H1 (cell line): ENCODE measurements around the gene ZBTB7B. TPM values are rescaled to one million over a fixed set of nuclear protein-coding genes. Genes with fewer than 3 reads are reported as not detected.

ENCODE experiments used
- EGR1 ChIP-seq: IDR thresholded peaks from 2 replicates; pipeline ENCODE4 v1.6.1; 2011; ENCODE audit warnings: low read depth, low read length, borderline replicate concordance
- RBBP5 ChIP-seq: IDR thresholded peaks from 2 replicates; pipeline ENCODE4 v1.7.1; 2012; ENCODE audit warnings: low read depth, mild to moderate bottlenecking, inconsistent platforms, low read length, moderate library complexity, borderline replicate concordance
- SUZ12 ChIP-seq: fragments of 200-600 bp; sonication (generic); IDR thresholded peaks from 2 replicates; pipeline ENCODE4 v1.6.1; 2012; ENCODE audit warnings: mild to moderate bottlenecking, inconsistent platforms, low read length, moderate library complexity, mixed read lengths
- polyA plus RNA-seq, 7 experiments: library from polyadenylated mRNA; depleted of rRNA in 3 of 7; stranded (reverse) in 5 of 7; unstranded in 2 of 7; fragments of >200 nt in 5 of 7; fragments of 200-250 nt in 2 of 7; gene quantifications; 1 replicate in 5 of 7; 2 replicates in 1 of 7; 4 replicates in 1 of 7; pipeline versions ENCODE4 v1.2.1 to v1.2.3, GENCODE V29; 2011 to 2013; ENCODE audit warnings: missing spikeins in 2 of 7, mixed read lengths in 2 of 7
- total RNA-seq: library from RNA; stranded (reverse); fragmentation: NEBNext Ultra II Directional; extraction: Animal tissue kit (Norgen Biotek cat#: 25700); gene quantifications from 2 replicates; pipeline ENCODE4 v1.2.1, GENCODE V29; 2021

ZBTB7B gene
- total and polyA plus RNA-seq, 2 of the 8 experiments (the other 6 are each of a cell fraction or from before 2014, with no cell fraction given): 24.5 to 36.9 TPM

DNA sequence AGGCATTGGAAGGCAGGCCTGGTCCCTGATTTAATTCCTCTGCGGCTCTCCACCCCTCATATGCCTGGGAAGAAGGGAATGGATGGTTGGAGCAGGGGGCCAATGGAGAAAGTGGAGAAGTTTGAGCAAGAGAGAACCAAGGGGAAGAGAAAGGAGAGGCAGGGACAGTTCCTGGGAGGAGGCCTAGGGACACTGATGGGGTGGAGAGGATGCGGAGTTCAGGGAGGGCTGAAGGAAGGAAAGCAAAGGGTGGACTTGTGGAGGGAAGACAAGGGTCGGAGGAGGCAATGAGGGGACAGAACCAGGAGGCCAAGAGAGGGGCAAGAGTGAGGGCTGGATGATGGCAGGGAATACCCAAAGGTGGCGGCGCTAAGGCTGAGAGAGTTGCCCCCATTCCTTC is 7.1 kb downstream of the ZBTB7B start (continued):
- TF ChIP-seq EGR1 (no peak), RBBP5 (no peak), SUZ12 (no peak)
